D721Med (cell line): Measurements from ENCODE around the gene SLC39A13.
A peak's percentile ranks its signal among the peaks of the same experiment; 100 is the strongest.

Source experiments
- DNase-seq: peaks from one replicate; pipeline ENCODE4 v3.0.0; 2011; ENCODE audit warnings: low spot score; ENCODE audit not compliant: insufficient read length
- FAIRE-seq: peaks from 2 replicates; lab custom pipeline; 2011; peaks lifted over from hg19 to GRCh38; lab: Jason Lieb, UNC
- TF ChIP-seq, protein P1 (sequence below): IDR thresholded peaks from 2 replicates; pipeline ENCODE4 v1.5.1; 2012; ENCODE audit warnings: mild to moderate bottlenecking, control low read depth; ENCODE audit not compliant: insufficient read depth; ENCODE audit errors: missing control alignments

The SLC39A13 gene

GRCh38 chr11:47369676-47370075 lies 38.7 kb upstream of the SLC39A13 start:
- DNase-seq = no peak
- TF ChIP-seq, protein P1, sequence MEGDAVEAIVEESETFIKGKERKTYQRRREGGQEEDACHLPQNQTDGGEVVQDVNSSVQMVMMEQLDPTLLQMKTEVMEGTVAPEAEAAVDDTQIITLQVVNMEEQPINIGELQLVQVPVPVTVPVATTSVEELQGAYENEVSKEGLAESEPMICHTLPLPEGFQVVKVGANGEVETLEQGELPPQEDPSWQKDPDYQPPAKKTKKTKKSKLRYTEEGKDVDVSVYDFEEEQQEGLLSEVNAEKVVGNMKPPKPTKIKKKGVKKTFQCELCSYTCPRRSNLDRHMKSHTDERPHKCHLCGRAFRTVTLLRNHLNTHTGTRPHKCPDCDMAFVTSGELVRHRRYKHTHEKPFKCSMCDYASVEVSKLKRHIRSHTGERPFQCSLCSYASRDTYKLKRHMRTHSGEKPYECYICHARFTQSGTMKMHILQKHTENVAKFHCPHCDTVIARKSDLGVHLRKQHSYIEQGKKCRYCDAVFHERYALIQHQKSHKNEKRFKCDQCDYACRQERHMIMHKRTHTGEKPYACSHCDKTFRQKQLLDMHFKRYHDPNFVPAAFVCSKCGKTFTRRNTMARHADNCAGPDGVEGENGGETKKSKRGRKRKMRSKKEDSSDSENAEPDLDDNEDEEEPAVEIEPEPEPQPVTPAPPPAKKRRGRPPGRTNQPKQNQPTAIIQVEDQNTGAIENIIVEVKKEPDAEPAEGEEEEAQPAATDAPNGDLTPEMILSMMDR = no peak
- no peak for FAIRE-seq

GRCh38 chr11:47372422-47372821 lies 36.0 kb upstream of the SLC39A13 start:
- TF ChIP-seq, protein P1 = no peak
- DNase-seq (no peak), FAIRE-seq (no peak)

DNA sequence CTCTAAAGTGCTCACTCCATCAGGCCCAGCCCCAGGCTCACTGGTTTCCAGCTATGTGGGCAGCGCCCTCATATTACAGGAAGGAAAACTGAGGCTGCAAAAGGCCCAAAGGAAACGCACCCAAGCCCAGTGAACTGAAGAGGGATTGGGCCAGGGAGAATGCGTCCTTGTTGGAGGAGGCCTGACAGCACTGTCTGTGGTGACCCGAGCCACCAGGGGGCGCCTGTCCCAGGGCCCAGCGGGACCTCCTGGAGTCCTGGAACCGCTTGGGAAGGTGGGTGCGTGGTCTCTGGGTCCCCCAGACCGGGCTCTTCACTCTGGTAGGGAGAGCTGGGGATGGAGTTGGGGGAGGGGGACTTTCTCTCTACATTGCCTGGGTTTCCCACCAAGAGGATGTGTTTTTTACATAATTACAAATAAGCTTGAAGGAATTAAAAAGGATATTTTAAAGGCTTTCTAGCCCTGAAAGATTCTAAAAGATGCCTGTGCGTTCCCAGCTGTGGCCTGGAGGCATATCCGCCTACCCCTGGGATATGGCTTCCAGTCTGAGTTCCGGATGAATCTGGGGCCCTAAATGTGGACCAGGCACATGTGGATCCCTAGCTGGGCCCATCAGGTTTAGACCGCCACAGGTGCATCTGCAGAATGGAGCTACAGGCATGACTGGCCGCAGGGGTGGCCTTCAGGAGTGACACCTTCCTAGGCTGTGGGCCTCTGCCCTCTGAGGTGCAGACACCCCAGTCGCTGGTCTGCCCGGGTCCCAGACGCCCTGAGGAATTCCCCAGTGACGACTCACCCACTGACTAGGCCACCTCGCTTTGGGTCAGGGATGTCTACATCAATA lies 34.3 kb upstream of the SLC39A13 start:
- DNase-seq = peak; percentile 66
- no peak for FAIRE-seq
- TF ChIP-seq, protein P1 = peak; percentile 90

GRCh38 chr11:47374720-47375019 lies 33.7 kb upstream of the SLC39A13 start:
- FAIRE-seq (no peak), DNase-seq (no peak)
- TF ChIP-seq, protein P1 = no peak

DNA sequence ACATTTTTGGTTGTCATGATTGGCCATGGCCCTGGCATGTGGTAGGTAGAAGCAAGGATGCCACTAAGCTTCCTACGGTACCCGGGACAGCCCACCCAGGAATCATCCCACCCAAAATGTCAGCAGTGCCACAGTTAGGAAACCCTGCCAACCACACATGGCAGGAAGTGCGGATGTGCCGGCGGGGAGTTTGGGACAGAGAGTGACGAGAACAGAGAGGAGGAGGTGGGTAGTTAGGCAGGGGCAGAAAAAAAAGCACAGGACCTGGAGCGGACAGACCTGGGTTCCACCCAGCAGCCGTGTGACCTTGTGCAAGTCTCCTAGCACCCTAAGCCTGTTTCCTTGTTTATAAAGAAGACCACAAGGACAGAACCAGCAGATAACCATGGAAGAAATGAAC lies 33.4 kb upstream of the SLC39A13 start:
- DNase-seq = no peak
- TF ChIP-seq, protein P1 = no peak
- no peak for FAIRE-seq

DNA sequence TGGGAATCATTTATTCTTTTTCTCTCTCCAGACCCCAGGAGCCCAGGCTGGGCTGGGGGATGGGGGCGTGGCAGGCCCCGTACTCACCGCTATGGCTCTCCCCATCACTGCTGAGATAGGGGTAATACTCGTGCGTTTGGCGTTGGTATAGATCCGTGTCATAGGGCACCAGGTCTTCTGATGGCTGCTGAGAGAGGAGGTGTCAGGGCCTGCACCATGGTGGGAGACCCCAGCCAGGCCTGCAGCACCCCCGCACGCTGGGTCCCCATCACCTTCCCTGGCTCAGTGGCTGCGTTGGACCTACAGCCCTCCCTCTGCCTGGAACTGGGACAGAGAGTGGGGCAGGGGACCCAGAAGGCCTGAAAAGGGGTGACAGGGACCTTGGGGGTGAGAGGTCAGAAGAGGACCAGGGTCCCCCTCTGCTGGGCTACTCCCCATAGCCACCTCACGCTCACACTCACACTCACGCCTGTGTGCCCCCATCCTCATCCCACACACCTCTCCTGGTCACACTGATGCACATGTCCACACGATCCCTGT lies 32.8 kb upstream of the SLC39A13 start:
- FAIRE-seq = no peak
- DNase-seq = no peak
- TF ChIP-seq, protein P1 = no peak

- DNase-seq (no peak), FAIRE-seq (no peak)
- TF ChIP-seq, protein P1 = no peak
Measured at GRCh38 chr11:47376107-47376524, 32.3 kb upstream of the SLC39A13 start.
